ENCODE measurements around the gene ZNF780A. TPM values are rescaled to one million over a fixed set of nuclear protein-coding genes. Genes with fewer than 3 reads are reported as not detected.

The ZNF780A gene
- total and polyA plus RNA-seq, 2 of the 13 experiments (the other 11 are each of a cell fraction or from before 2014, with no cell fraction given), result 13.5 to 22.7 TPM

- TF ChIP-seq AFF4 (CRISPR knock-in tag; IDR thresholded peaks at IDR 0.05), result no peak
- TF ChIP-seq ZFP36 (IDR thresholded peaks at IDR 0.05; ENCODE audit: borderline replicate concordance, low read depth, low read length, partially characterized antibody), result no peak
- peak; percentile 50; the same call in 1 of the 2 replicates for TF ChIP-seq HCFC1 (IDR thresholded peaks at IDR 0.05; ENCODE audit: low read depth, low read length)
- TF ChIP-seq SCMH1 (CRISPR knock-in tag; IDR thresholded peaks at IDR 0.05; ENCODE audit: borderline replicate concordance), result no peak
- TF ChIP-seq DMTF1 (CRISPR knock-in tag; IDR thresholded peaks at IDR 0.05), result peak; percentile 27; the same call in 1 of the 2 replicates
- no peak for TF ChIP-seq ZNF337 (CRISPR knock-in tag; IDR thresholded peaks at IDR 0.05; ENCODE audit: borderline replicate concordance, low read depth)
- TF ChIP-seq ZBTB46 (CRISPR knock-in tag; IDR thresholded peaks at IDR 0.05; ENCODE audit: borderline replicate concordance), result no peak
- peak; percentile 61; the same call in 1 of the 2 replicates for TF ChIP-seq DRAP1 (CRISPR knock-in tag; IDR thresholded peaks at IDR 0.05)
- no peak for TF ChIP-seq ZNF740 (CRISPR knock-in tag; IDR thresholded peaks at IDR 0.05)
- no peak for TF ChIP-seq PAX8 (CRISPR knock-in tag; IDR thresholded peaks at IDR 0.05; ENCODE audit: borderline replicate concordance)
- peak; percentile 89 for TF ChIP-seq SAP130 (CRISPR knock-in tag; IDR thresholded peaks at IDR 0.05; ENCODE audit: low read depth)
- peak; percentile 62; the same call in 1 of the 2 replicates for TF ChIP-seq KDM3A (CRISPR knock-in tag; IDR thresholded peaks at IDR 0.05; ENCODE audit: low read depth)
- TF ChIP-seq MAFF (IDR thresholded peaks at IDR 0.05; ENCODE audit: low read depth, low read length), result no peak
- no peak for TF ChIP-seq E2F1 (CRISPR knock-in tag; IDR thresholded peaks at IDR 0.05)
- TF ChIP-seq ZNF550 (CRISPR knock-in tag; IDR thresholded peaks at IDR 0.05; ENCODE audit: borderline replicate concordance), result no peak
- no peak for TF ChIP-seq TEAD2 (CRISPR knock-in tag; IDR thresholded peaks at IDR 0.05)
- no peak for TF ChIP-seq ZNF367 (CRISPR knock-in tag; IDR thresholded peaks at IDR 0.05; ENCODE audit: borderline replicate concordance)
Measured at GRCh38 chr19:40055832-40056504, 34.8 kb downstream of the ZNF780A start, which contains the start of gene ZNF780B (continued).
